Measurements from ENCODE around the gene SLFNL1. TPM values are rescaled to one million over a fixed set of nuclear protein-coding genes. Genes with fewer than 3 reads are reported as not detected.

Gene SLFNL1
- total RNA-seq, 1 experiment from 2014 or later = 0.18 TPM

DNA sequence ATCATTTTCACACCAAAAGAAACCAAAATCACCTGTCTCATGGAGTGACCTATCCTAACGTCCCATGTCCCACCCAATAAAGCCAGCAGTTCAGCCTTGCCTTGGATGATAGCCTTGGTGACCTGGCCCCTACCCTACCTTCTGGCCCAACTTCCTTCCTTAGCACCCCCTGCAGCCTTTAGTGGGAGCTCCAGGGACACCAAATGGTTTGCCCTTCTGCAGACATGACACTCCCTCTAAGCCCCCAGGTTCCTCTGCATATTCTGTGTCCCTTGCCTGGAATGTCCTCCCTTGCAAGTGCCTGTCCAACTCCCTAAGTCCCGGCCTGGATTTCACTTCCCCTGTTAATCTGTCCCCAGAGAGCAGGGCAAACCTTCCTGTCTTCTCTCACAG lies 2.2 kb downstream of the SLFNL1 start:
- ChIA-PET POLR2A (interaction anchor here (0.5 to 0.7 kb wide), 2 partner anchors 30 to 132 kb away, joined by 3 to 6 read pairs; no protein-coding TSS in a partner anchor), CTCF (no interaction called here)
- no peaks in the 10 kb centered on the region for H3K27me3 ChIP-seq (replicated peaks; ENCODE audit: control insufficient read depth, insufficient read depth, low read length)
- H3K36me3 ChIP-seq (ENCODE audit: control insufficient read depth, insufficient read depth, low read length) = no peaks in the 10 kb centered on the region
- Mint-ChIP-seq H3K27me3 (ENCODE audit: insufficient read depth, unreplicated experiment) (no peaks in the 10 kb centered on the region), H3K9me3 (ENCODE audit: unreplicated experiment) (no peaks in the 10 kb centered on the region), H3K27ac (ENCODE audit: unreplicated experiment) (no peak overlapping the region), H3K36me3 (ENCODE audit: insufficient read depth, unreplicated experiment) (peaks cover 70% of the 10 kb centered on the region), H3K4me1 (ENCODE audit: low read depth, unreplicated experiment) (peaks cover 7% of the 10 kb centered on the region), H3K4me3 (ENCODE audit: unreplicated experiment) (no peak overlapping the region)
- no peak overlapping the region for H3K4me3 ChIP-seq (ENCODE audit: low read depth, low read length)
- H3K4me1 ChIP-seq = no peaks in the 10 kb centered on the region
- intact Hi-C loops (cut with micrococcal nuclease; ENCODE audit: unreplicated experiment) = no loop called here
- H3K9me3 ChIP-seq = no peaks in the 10 kb centered on the region
- DNase-seq = no peak
- BruUV-seq (replicated peaks) = no TSS peak
- TF ChIP-seq, protein P1, sequence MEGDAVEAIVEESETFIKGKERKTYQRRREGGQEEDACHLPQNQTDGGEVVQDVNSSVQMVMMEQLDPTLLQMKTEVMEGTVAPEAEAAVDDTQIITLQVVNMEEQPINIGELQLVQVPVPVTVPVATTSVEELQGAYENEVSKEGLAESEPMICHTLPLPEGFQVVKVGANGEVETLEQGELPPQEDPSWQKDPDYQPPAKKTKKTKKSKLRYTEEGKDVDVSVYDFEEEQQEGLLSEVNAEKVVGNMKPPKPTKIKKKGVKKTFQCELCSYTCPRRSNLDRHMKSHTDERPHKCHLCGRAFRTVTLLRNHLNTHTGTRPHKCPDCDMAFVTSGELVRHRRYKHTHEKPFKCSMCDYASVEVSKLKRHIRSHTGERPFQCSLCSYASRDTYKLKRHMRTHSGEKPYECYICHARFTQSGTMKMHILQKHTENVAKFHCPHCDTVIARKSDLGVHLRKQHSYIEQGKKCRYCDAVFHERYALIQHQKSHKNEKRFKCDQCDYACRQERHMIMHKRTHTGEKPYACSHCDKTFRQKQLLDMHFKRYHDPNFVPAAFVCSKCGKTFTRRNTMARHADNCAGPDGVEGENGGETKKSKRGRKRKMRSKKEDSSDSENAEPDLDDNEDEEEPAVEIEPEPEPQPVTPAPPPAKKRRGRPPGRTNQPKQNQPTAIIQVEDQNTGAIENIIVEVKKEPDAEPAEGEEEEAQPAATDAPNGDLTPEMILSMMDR (IDR thresholded peaks at IDR 0.05; ENCODE audit: insufficient read depth in 1 of 2, low read depth in 1 of 2, low read length in 1 of 2, severe bottlenecking in 1 of 2, unreplicated experiment in 1 of 2) = no peak

GRCh38 chr1:41018018-41018410 lies 3.5 kb downstream of the SLFNL1 start:
- H3K4me3 ChIP-seq (ENCODE audit: low read depth, low read length) = no peak overlapping the region
- ChIA-PET POLR2A (no interaction called here), CTCF (interaction anchor here (1.1 kb wide), 1 partner anchor 105 kb away, joined by 4 read pairs; no protein-coding TSS in a partner anchor)
- Mint-ChIP-seq H3K27me3 (ENCODE audit: insufficient read depth, unreplicated experiment) (no peaks in the 10 kb centered on the region), H3K9me3 (ENCODE audit: unreplicated experiment) (no peaks in the 10 kb centered on the region), H3K27ac (ENCODE audit: unreplicated experiment) (no peak overlapping the region), H3K36me3 (ENCODE audit: insufficient read depth, unreplicated experiment) (peaks cover 64% of the 10 kb centered on the region), H3K4me1 (ENCODE audit: low read depth, unreplicated experiment) (no peaks in the 10 kb centered on the region), H3K4me3 (ENCODE audit: unreplicated experiment) (no peak overlapping the region)
- no peaks in the 10 kb centered on the region for H3K27me3 ChIP-seq (replicated peaks; ENCODE audit: control insufficient read depth, insufficient read depth, low read length)
- no peaks in the 10 kb centered on the region for H3K4me1 ChIP-seq
- no peaks in the 10 kb centered on the region for H3K36me3 ChIP-seq (ENCODE audit: control insufficient read depth, insufficient read depth, low read length)
- H3K9me3 ChIP-seq = no peaks in the 10 kb centered on the region
- DNase-seq = no peak
- no TSS peak for BruUV-seq (replicated peaks)
- intact Hi-C loops (cut with micrococcal nuclease; ENCODE audit: unreplicated experiment) = no loop called here
- TF ChIP-seq, protein P1 (IDR thresholded peaks at IDR 0.05; ENCODE audit: insufficient read depth in 1 of 2, low read depth in 1 of 2, low read length in 1 of 2, severe bottlenecking in 1 of 2, unreplicated experiment in 1 of 2) = no peak

GRCh38 chr1:41017141-41018017 lies 4.1 kb downstream of the SLFNL1 start:
- H3K36me3 ChIP-seq (ENCODE audit: control insufficient read depth, insufficient read depth, low read length) = no peaks in the 10 kb centered on the region
- H3K4me1 Mint-ChIP-seq (ENCODE audit: low read depth, unreplicated experiment) = no peaks in the 10 kb centered on the region
- no peaks in the 10 kb centered on the region for H3K27me3 ChIP-seq (replicated peaks; ENCODE audit: control insufficient read depth, insufficient read depth, low read length)
- H3K36me3 Mint-ChIP-seq (ENCODE audit: insufficient read depth, unreplicated experiment) = peaks cover 63% of the 10 kb centered on the region
- no peak overlapping the region for H3K27ac Mint-ChIP-seq (ENCODE audit: unreplicated experiment)
- no peak for DNase-seq
- TF ChIP-seq, protein P1 (IDR thresholded peaks at IDR 0.05; ENCODE audit: insufficient read depth in 1 of 2, low read depth in 1 of 2, low read length in 1 of 2, severe bottlenecking in 1 of 2, unreplicated experiment in 1 of 2) = no peak
- no peaks in the 10 kb centered on the region for H3K4me1 ChIP-seq
- POLR2A ChIA-PET = no interaction called here
- intact Hi-C loops (cut with micrococcal nuclease; ENCODE audit: unreplicated experiment) = no loop called here
- H3K4me3 Mint-ChIP-seq (ENCODE audit: unreplicated experiment) = no peak overlapping the region
- H3K9me3 ChIP-seq = no peaks in the 10 kb centered on the region
- H3K4me3 ChIP-seq (ENCODE audit: low read depth, low read length) = no peak overlapping the region
- CTCF ChIA-PET = interaction anchor here (1.1 kb wide), 1 partner anchor 106 kb away, joined by 4 read pairs; no protein-coding TSS in a partner anchor
- no peaks in the 10 kb centered on the region for H3K27me3 Mint-ChIP-seq (ENCODE audit: insufficient read depth, unreplicated experiment)
- no peaks in the 10 kb centered on the region for H3K9me3 Mint-ChIP-seq (ENCODE audit: unreplicated experiment)
- BruUV-seq (replicated peaks) = no TSS peak

All from Caco-2 (cell line).